Fibroblast of lung (primary cell): ENCODE measurements around the gene UCK1. TPM values are rescaled to one million over a fixed set of nuclear protein-coding genes. Genes with fewer than 3 reads are reported as not detected.

Experiments used
- DNase-seq, 2 donors: peaks; one replicate each; pipeline versions ENCODE4 v3.0.0 to v3.0.0-alpha.2; 2010; ENCODE audit warnings: low read depth in 2 of 2
- H2AFZ ChIP-seq: 2 replicates; pipeline ENCODE4 v1.5.1; 2012; ENCODE audit warnings: low read length, control low read depth, inconsistent platforms
- H3K27ac ChIP-seq: 2 replicates; pipeline ENCODE4 v1.5.1; 2011; ENCODE audit warnings: low read length, control low read depth; ENCODE audit not compliant: insufficient read depth
- H3K27me3 ChIP-seq: 2 replicates; pipeline ENCODE4 v1.5.1; 2011; ENCODE audit warnings: mild to moderate bottlenecking, low read length; ENCODE audit not compliant: control insufficient read depth, insufficient read depth
- H3K36me3 ChIP-seq: 2 replicates; pipeline ENCODE4 v1.5.1; 2011; ENCODE audit warnings: low read length; ENCODE audit not compliant: control insufficient read depth, insufficient read depth
- H3K4me1 ChIP-seq: 2 replicates; pipeline ENCODE4 v1.5.1; 2011; ENCODE audit warnings: low read length; ENCODE audit not compliant: control insufficient read depth, insufficient read depth; ENCODE audit errors: extremely low read depth
- H3K4me2 ChIP-seq: 2 replicates; pipeline ENCODE4 v1.5.1; 2011; ENCODE audit warnings: low read length, control low read depth; ENCODE audit not compliant: insufficient read depth; ENCODE audit errors: extremely low read depth
- H3K4me3 ChIP-seq, 4 experiments: fragments of 200-600 bp in 1 of 4; sonication (generic) in 1 of 4; replicated peaks in 1 of 4; 2 replicates each; pipeline ENCODE4 v1.5.1; 2011 to 2016; ENCODE audit warnings: low read length in 4 of 4, low read depth in 3 of 4, mild to moderate bottlenecking in 3 of 4, control low read depth in 2 of 4, inconsistent platforms in 1 of 4, mixed read lengths in 1 of 4; ENCODE audit not compliant: insufficient read depth in 1 of 4; ENCODE audit errors: control extremely low read depth in 1 of 4
- H3K79me2 ChIP-seq: 2 replicates; pipeline ENCODE4 v1.5.1; 2012; ENCODE audit warnings: mild to moderate bottlenecking, low read length, inconsistent platforms; ENCODE audit not compliant: control insufficient read depth, insufficient read depth
- H3K9ac ChIP-seq: 2 replicates; pipeline ENCODE4 v1.5.1; 2011; ENCODE audit warnings: mild to moderate bottlenecking, low read length, control low read depth; ENCODE audit not compliant: insufficient read depth
- H3K9me3 ChIP-seq: 2 replicates; pipeline ENCODE4 v1.5.1; 2012; ENCODE audit warnings: low read depth, low read length; ENCODE audit not compliant: control insufficient read depth, insufficient read depth
- H4K20me1 ChIP-seq: 2 replicates; pipeline ENCODE4 v1.5.1; 2011; ENCODE audit warnings: low read length; ENCODE audit not compliant: control insufficient read depth, insufficient read depth; ENCODE audit errors: extremely low read depth
- EZH2 ChIP-seq: IDR thresholded peaks from 2 replicates; pipeline ENCODE4 v1.5.1; 2012; ENCODE audit warnings: low read length, control low read depth, mild to moderate bottlenecking; ENCODE audit errors: missing control alignments
- polyA plus RNA-seq, 2 donors: library from polyadenylated mRNA; depleted of rRNA in 1 of 2; stranded (reverse) in 1 of 2; unstranded in 1 of 2; fragments of >200 nt; gene quantifications; 2 replicates each; pipeline ENCODE4 v1.2.1, GENCODE V29; 2011 to 2012; ENCODE audit warnings: missing spikeins in 1 of 2
- total RNA-seq: library from RNA; depleted of rRNA; stranded (reverse); fragments of >200 nt; gene quantifications from 2 replicates; pipeline ENCODE4 v1.2.1, GENCODE V29; 2014
- TF ChIP-seq, protein P1 (sequence below), 2 donors: IDR thresholded peaks in 1 of 2; conservative IDR thresholded peaks in 1 of 2; 1 replicate in 1 of 2; 2 replicates in 1 of 2; pipeline ENCODE4 v1.5.1; 2011 to 2012; ENCODE audit warnings: low read length in 2 of 2, control low read depth in 1 of 2, inconsistent platforms in 1 of 2, low read depth in 1 of 2, mild to moderate bottlenecking in 1 of 2

The UCK1 gene
- total and polyA plus RNA-seq, 2 donors (not counting 1 experiment from before 2014, with no cell fraction given): 20.9 to 22.3 TPM

GRCh38 chr9:131528886-131529505 lies 2.1 kb downstream of the UCK1 start:
- H3K4me2 ChIP-seq: no peak overlapping the region
- H3K4me3 ChIP-seq: no peak overlapping the region
- TF ChIP-seq, protein P1, sequence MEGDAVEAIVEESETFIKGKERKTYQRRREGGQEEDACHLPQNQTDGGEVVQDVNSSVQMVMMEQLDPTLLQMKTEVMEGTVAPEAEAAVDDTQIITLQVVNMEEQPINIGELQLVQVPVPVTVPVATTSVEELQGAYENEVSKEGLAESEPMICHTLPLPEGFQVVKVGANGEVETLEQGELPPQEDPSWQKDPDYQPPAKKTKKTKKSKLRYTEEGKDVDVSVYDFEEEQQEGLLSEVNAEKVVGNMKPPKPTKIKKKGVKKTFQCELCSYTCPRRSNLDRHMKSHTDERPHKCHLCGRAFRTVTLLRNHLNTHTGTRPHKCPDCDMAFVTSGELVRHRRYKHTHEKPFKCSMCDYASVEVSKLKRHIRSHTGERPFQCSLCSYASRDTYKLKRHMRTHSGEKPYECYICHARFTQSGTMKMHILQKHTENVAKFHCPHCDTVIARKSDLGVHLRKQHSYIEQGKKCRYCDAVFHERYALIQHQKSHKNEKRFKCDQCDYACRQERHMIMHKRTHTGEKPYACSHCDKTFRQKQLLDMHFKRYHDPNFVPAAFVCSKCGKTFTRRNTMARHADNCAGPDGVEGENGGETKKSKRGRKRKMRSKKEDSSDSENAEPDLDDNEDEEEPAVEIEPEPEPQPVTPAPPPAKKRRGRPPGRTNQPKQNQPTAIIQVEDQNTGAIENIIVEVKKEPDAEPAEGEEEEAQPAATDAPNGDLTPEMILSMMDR (conservative IDR thresholded peaks at IDR 0.05 in 1 of 2, IDR thresholded peaks at IDR 0.05 in 1 of 2; ENCODE audit: low read depth in 1 of 2, low read length in 2 of 2): no peak
- TF ChIP-seq EZH2: no peak
- H3K9ac ChIP-seq: no peak overlapping the region
- H3K4me1 ChIP-seq: peaks cover 2% of the 10 kb centered on the region
- peaks cover 24% of the 10 kb centered on the region for H3K36me3 ChIP-seq
- no peak for DNase-seq
- H3K79me2 ChIP-seq: peaks cover 12% of the 10 kb centered on the region
- no peaks in the 10 kb centered on the region for H3K27me3 ChIP-seq
- H3K27ac ChIP-seq: no peak overlapping the region
- no peak overlapping the region for H2AFZ ChIP-seq
- H4K20me1 ChIP-seq: no peaks in the 10 kb centered on the region
- H3K9me3 ChIP-seq: no peaks in the 10 kb centered on the region

- H3K9ac ChIP-seq: no peak overlapping the region
- H3K4me2 ChIP-seq: no peak overlapping the region
- H3K36me3 ChIP-seq: peaks cover 26% of the 10 kb centered on the region
- H3K9me3 ChIP-seq: no peaks in the 10 kb centered on the region
- H3K27me3 ChIP-seq: no peaks in the 10 kb centered on the region
- peaks cover 12% of the 10 kb centered on the region for H3K79me2 ChIP-seq
- no peak for DNase-seq
- no peak overlapping the region for H3K27ac ChIP-seq
- no peak for TF ChIP-seq EZH2
- TF ChIP-seq, protein P1 (conservative IDR thresholded peaks at IDR 0.05 in 1 of 2, IDR thresholded peaks at IDR 0.05 in 1 of 2; ENCODE audit: low read depth in 1 of 2, low read length in 2 of 2): no peak
- H2AFZ ChIP-seq: no peak overlapping the region
- H3K4me3 ChIP-seq: no peak overlapping the region
- no peaks in the 10 kb centered on the region for H4K20me1 ChIP-seq
- peaks cover 2% of the 10 kb centered on the region for H3K4me1 ChIP-seq
Observed at GRCh38 chr9:131528186-131528585, 2.9 kb downstream of the UCK1 start.

DNA sequence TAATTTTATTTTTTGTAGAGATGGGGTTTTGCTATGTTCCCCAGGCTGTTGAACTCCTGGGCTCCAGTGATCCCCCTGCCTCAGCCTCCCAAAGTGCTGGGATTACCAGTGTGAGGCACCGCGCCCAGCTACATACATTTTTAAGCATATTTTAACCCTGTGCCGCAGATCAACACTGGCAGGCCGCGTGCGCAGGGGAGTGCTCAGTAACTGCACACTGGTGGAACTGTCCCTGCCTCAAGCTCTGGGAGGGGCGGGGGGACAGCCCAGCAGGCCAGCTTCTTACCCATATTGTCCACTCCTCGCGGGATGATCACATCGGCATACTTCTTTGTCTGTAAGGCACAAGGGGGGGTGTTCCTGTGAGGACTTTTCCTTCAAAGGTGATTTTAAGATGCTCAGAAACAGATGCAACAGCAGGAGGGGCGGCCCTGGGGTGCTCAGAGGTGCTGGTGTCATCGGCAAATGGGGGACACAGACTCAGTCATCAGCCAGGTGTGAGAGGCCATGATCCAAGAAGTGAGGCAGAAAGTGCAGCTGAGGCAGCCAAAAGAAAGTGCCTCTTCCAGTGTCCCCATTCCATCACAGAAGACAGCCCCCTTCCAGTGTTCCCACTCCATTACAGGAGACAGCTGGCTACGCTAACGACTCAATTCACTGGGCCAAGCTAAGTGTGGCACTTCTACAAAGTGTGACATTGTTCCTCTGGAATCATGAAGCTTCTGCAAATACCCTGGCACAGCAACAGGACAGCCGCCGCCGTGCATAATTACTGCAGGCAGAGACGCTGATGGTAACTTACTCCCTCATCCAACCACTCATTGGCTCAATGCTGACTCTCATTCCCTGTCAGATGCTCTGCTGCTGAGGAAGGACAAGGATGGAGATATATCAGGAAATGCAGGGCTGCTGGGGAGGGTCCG lies 5.2 kb downstream of the UCK1 start:
- H3K4me1 ChIP-seq: peaks cover 2% of the 10 kb centered on the region
- no peak overlapping the region for H3K27ac ChIP-seq
- TF ChIP-seq, protein P1 (conservative IDR thresholded peaks at IDR 0.05 in 1 of 2, IDR thresholded peaks at IDR 0.05 in 1 of 2; ENCODE audit: low read depth in 1 of 2, low read length in 2 of 2): no peak
- no peak for TF ChIP-seq EZH2
- H3K36me3 ChIP-seq: peaks cover 32% of the 10 kb centered on the region
- H3K9me3 ChIP-seq: no peaks in the 10 kb centered on the region
- no peaks in the 10 kb centered on the region for H4K20me1 ChIP-seq
- H3K27me3 ChIP-seq: no peaks in the 10 kb centered on the region
- H2AFZ ChIP-seq: no peak overlapping the region
- H3K4me2 ChIP-seq: no peak overlapping the region
- H3K79me2 ChIP-seq: peaks cover 11% of the 10 kb centered on the region
- no peak overlapping the region for H3K9ac ChIP-seq
- no peak for DNase-seq
- no peak overlapping the region for H3K4me3 ChIP-seq
